NCI-H82 treated with DMSO at 0.1 percent for 48 hours (cell line): ENCODE data around the gene SYNE4.
"Not testable (repeated sequence)": the region's sequence is repeated elsewhere in the genome, so short reads cannot be mapped to it uniquely, and the experiment has no call there.

Source experiments
- DNase-seq: peaks from one replicate; lab custom pipeline; 2025; ENCODE audit not compliant: unreplicated experiment; lab: John Stamatoyannopoulos, UW

SYNE4 gene

GRCh38 chr19:35957411-35957810 is 51.2 kb downstream of the SYNE4 start:
- not testable (repeated sequence) for DNase-seq

GRCh38 chr19:35955881-35956634 is 52.6 kb downstream of the SYNE4 start:
- DNase-seq: peak; percentile 24
